EL (cell line): ENCODE data around the gene PTPRN.
"Not testable (repeated sequence)": the region's sequence is repeated elsewhere in the genome, so short reads cannot be mapped to it uniquely, and the experiment has no call there.

Source experiments
- DNase-seq: peaks from one replicate; pipeline ENCODE4 v3.0.0-alpha.2; 2016

Gene PTPRN

DNA sequence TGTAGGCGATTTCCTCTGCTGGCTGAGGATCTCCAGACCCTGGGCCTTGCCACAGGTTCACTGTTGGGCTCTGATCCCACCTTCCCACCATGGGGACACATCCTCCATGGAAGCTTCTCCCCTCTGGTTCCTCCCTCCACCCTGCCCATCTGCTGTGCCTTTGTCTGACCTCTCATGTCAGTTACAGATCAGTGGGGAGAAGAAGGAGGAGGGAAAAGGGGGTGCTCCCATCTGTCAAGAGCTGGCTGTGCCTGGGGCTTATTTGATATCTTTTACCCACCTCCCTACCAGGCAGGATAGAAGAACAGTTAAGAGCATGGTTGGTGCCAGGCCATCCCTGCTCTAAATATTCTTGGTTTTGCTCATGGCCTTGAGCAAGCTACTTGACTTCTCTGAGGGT, 42.3 kb downstream of the PTPRN start:
- DNase-seq, result no peak

DNA sequence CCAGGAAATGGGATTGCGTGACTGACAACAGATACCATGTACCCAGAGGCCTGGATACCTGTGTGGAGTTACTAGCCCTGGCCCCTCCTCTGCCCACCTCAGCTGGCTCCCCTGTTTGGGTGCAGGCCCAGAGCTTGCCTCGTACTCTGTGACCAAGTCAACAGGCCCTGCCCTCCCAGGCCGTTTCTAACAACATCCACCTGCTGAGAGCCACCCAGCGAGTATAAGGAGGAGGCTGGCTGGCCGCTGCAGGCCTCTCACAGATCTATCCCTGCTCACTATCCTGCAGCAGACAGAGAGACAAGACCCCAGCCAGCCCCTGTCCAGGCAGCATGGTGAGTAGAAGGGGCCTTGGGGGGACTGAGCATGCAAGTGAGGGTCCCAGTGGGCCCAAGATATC, 43.0 kb downstream of the PTPRN start:
- DNase-seq, result no peak

DNA sequence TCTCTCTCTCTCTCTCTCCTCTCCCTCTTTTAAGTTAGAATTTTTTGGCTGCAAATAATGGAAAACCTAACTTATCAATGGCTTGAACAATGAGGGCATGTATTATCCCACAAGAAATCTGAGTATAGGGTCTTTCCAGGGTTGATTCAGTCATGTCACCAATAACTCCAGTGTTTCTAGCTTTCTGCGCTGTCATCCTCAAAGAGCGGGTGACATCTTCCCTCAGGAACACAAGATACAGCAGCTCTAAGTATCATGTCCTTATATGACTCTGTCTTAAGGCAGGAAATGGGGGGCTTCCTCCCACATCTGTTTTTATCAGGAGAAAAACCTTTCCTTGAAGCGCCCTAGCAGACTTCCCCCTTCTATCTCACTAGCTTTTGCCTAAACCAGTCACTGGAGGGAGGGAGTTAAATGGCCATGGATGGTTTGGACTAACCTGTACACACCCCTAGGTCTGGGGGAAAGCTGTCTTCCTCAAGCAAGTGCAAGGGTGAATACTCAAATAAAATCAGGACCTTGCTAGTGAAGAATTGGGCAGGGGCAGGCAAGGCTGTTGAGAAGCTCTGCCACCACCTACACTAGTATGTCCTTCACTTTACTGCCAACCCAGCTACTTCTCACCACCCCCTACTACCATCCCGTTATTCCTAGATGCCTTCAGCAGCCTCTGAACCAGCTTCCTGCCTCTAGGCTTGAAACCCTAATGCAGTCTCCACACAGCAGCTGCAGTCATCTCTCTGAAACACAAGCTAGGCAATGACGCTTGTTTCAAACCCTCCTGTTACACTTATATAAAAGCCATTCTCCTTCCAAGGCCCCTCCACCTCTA, 48.0 kb downstream of the PTPRN start:
- no peak for DNase-seq

DNA sequence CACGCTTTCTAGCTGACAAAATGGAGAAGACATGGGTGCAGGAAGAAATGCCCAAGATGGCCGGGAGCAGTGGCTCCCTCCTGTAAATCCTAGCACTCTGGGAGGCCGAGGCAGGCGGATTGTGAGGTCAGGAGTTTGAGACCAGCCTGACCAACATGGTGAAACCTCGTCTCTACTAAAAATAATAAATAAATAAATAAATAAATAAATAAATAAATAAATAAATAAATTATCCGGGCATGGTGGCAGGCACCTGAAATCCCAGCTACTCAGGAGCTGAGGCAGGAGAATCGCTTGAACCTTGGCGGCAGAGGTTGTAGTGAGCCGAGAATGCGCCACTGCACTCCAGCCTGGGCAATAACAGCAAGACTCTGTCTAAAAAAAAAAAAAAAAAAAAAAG, 50.3 kb downstream of the PTPRN start:
- DNase-seq, result not testable (repeated sequence)

DNA sequence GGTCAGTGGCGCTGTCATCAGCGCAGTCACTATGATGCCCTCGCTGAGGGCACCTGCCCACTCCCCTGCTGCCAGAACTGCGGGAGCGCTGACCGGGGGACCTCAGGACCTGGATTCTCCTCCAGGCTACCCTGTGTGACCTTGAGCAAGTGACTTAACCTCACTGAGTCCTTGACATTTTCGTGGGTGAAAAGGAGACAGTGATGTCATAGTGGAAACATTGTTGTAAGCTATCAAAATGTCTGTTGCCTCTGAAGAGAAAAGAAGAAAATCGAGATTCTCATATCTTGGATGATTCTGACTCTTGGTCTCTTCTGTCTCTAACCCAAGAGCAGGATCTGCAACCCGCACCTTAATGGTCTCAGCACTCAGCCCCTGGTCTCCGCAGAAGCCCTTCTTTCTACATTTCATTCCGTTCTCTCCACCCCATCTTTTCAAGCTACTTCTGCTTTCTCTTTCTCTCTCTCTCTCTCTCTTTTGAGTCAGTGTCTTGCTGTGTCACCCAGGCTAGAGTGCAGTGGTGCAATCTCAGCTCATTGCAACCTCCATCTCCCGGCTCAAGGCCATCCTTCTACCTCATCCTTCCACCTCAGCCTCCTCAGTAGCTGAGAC, 54.5 kb downstream of the PTPRN start:
- DNase-seq, result no peak

DNA sequence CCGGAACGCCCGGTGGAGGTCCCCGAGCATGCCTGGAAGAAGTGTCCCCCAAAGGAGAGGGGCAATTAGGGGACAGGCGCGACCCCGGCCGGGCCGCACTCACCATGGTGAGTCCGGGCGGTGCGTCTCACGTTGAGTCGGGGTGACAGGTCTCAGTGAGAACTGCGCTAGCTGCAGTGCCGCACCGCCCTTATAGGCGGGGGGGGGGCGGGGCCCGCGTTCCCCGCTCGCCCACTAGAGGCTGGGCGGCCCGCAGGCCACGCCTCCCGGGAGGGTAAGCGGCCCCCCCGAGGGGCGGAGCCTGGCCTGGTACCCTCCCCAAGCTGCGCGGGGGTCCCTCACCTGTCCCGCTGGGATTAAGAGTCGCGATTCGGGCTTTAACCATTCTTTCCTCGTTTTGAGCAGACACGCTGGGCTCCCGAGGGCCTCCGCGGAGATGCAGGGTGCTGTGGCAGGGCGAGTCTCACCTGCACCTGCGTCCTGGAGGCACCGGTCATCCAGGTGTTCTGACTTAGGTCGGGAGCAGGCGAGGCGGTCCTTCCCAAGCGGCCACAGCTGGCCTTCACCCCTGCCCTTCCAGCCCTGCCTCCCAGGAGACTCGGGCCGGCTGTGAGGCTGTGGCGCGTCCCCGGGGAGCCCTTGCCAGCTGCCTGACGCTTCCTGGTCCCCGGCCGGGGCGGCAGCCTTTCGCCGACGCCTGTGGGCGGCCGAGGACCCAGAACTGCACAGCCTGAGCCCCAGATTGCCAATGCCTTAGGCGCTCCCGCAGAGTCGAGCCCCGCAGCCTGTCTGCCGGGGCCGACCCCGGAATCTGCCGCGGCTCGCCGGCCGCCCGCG, 55.2 kb downstream of the PTPRN start, which contains the start of gene TUBA4A:
Gene TUBA4A, minus strand, starts transcription at position 166 of the 837 bp plus-strand sequence. Its CDS starts 60 bp downstream, at position 106.
- DNase-seq, result peak; percentile 63

- peak; percentile 37 for DNase-seq
These were observed 56.1 kb downstream of the PTPRN start, which contains the start of gene TUBA4B for GRCh38 chr2:219252900-219253752. TUBA4B (plus strand) TSS chr2:219253243; CDS start chr2:219253408, 165 bp downstream.

DNA sequence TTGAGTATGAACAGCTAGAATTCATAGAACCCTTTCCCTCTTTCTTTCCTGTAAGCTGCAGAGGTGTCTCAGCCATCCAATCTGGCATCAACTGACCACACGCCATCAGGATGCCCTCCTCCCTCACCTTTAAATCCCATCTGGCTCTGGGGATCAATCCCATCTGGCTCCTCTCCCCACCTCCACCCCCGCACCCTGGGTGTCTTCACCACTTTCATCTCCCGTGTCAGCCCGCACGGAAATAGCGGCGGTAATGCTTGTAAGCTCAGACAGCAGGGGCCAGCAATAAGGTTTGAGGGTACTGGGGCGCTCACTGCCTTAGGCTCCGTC, 56.7 kb downstream of the PTPRN start:
- DNase-seq, result no peak

DNA sequence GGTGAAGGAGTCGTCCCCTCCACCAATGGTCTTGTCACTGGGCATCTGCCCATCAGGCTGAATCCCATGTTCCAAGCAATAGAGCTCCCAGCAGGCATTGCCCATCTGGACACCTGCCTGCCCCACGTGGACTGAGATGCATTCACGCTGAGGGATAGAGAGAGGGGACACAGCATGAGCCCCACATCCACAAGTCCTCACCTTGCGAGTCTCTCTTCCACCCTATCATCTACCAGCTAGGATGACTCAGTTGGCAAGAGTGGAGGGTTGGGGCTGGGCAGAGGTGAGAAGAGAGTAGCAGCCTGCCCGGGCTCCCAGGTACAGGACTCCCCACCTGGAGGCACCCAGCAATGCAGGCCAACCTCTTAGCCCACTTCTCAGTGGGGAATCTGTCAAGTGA, 57.1 kb downstream of the PTPRN start:
- no peak for DNase-seq

DNA sequence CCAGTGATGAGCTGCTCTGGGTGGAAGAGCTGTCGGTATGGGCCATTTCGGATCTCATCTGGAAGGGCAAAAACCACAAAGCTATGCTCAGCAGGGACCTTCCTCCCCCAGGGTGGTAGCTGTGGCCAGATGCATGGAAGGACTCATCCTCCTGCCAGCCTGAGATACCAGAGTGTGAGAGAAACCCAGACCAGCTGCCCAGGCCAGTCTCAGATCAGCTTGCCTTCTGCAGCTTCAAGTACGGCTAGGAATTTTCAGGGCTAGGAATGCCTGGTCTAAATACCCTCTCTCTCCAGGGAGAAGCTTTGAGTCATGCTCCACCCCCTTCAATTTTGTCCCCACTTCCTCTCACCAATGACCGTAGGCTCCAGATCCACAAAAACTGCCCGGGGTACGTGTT, 57.5 kb downstream of the PTPRN start:
- DNase-seq, result no peak

DNA sequence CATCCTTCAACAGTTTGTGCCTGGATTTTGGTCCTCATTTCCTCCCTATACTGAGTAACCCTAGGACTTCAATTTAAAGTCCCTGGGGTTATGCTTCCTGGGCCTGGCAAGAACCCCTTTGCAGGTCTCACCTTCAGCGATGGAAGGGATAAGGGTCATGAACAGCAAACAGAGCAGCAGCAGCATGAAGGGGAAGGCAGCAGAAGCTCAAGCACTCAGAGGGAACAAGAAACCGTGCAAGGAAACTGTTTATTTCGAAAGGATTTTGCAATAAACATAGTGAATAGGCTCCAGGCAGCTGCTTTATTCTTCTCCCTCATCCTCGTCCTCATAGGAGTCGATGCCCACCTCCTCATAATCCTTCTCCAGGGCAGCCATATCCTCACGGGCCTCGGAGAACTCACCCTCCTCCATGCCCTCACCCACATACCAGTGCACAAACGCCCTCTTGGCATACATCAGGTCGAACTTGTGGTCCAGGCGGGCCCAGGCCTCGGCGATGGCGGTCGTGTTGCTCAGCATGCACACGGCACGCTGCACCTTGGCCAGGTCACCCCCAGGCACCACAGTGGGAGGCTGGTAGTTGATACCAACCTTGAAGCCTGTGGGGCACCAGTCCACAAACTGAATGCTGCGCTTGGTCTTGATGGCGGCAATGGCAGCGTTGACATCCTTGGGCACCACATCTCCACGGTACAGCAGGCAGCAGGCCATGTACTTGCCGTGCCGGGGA, 59.0 kb downstream of the PTPRN start:
- no peak for DNase-seq

- DNase-seq, result peak; percentile 72
These were observed 59.8 kb downstream of the PTPRN start for GRCh38 chr2:219249203-219249980.

DNA sequence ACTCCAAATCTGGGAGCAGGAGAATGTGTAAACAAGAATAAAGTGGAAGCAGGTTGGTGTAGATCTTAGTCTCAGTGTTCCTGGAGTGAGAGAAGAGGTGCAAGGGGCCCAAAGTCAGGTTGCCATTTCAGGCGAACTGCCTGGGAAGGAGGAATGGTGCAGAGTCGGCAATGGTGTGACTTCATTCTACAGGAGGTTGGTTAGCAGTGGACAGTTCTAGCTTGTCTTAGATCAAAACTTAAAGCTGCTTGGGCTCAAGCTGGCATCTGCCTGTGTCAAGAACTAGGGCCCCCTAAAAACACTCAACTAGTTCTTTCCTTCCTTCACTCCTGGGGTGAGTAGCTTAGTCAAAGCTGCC, 60.4 kb downstream of the PTPRN start:
- DNase-seq, result no peak

- no peak for DNase-seq
These were observed 61.2 kb downstream of the PTPRN start for GRCh38 chr2:219247678-219248642.

DNA sequence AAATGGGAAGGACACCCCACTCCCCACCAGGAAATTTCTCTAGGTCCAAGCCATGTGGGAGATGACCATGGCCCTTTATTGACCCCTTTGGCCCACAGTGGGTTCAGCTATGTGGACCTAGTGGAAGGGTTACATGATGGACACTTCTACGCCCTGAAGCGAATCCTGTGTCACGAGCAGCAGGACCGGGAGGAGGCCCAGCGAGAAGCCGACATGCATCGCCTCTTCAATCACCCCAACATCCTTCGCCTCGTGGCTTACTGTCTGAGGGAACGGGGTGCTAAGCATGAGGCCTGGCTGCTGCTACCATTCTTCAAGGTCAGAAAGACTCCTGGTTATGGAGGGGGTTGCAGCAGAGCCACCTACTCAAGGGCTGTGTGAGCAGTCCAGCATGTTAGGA, 62.6 kb downstream of the PTPRN start:
- DNase-seq, result no peak

GRCh38 chr2:219245899-219246230, 63.3 kb downstream of the PTPRN start:
- DNase-seq, result no peak

GRCh38 chr2:219245148-219245898, 63.9 kb downstream of the PTPRN start, which contains the start of the genes GLB1L and STK16:
GLB1L (minus strand) TSS chr2:219245444; CDS start chr2:219243573, 1,871 bp downstream.
STK16 (plus strand) TSS chr2:219245479; CDS start chr2:219246000, 521 bp downstream.
- peak; percentile 91 for DNase-seq

DNA sequence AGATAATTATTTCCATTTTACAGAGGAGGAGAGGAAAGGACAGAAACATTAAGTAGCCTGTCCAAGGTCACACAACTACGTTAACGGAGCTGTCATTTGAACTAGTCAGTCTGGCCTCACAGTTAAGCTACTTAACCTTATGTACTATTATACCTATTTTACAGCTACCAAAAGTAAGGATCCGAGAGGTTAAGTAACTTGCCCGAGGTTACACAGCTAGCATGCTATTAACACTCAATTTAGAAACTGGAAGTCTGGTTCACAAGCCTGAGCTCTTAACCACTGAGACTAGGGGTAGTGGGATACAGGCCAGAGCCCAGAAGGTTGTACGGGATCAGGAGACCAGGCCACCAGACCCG, 64.4 kb downstream of the PTPRN start:
- DNase-seq, result no peak

GRCh38 chr2:219243291-219243761, 65.9 kb downstream of the PTPRN start:
- DNase-seq, result no peak
